PC-9 (cell line): ENCODE measurements around the gene NIPAL1. TPM values are rescaled to one million over a fixed set of nuclear protein-coding genes. Genes with fewer than 3 reads are reported as not detected.
A peak's percentile ranks its signal among the peaks of the same experiment; 100 is the strongest.

Experiments
- BruUV-seq: library from RNA; stranded (reverse); fragments of 400-500 nt; replicated peaks from 2 replicates; lab custom pipeline; 2021; lab: Mats Ljungman, UMichigan
- CTCF ChIA-PET: fragments of 300-600 bp; sonication (Branson Sonifier 250); formaldehyde crosslinking; loops from one replicate; lab custom pipeline; 2022; ENCODE audit warnings: antibody characterized with exemption; lab: Charles Lee
- POLR2A ChIA-PET: fragments of 300-600 bp; sonication (Branson Sonifier 250); formaldehyde crosslinking; loops from one replicate; lab custom pipeline; 2022; ENCODE audit warnings: antibody characterized with exemption; ENCODE audit not compliant: unreplicated experiment; lab: Charles Lee
- DNase-seq, 2 experiments: peaks; one replicate each; pipeline versions ENCODE4 v3.0.0 to v3.0.0-alpha.2; 2015 to 2022; ENCODE audit warnings: mixed read lengths in 1 of 2
- H2AFZ ChIP-seq: fragments of 200-600 bp; sonication (generic); 2 replicates; pipeline ENCODE4 v1.8.1; 2017; ENCODE audit warnings: antibody characterized with exemption
- H3F3A ChIP-seq: fragments of 200-600 bp; sonication (generic); 2 replicates; pipeline ENCODE4 v1.8.1; 2017; ENCODE audit warnings: antibody characterized with exemption, mild to moderate bottlenecking, low read depth; ENCODE audit not compliant: insufficient read depth
- H3K27ac ChIP-seq: fragments of 200-600 bp; sonication (generic); 2 replicates; pipeline ENCODE4 v1.6.1; 2016; ENCODE audit warnings: mixed run types
- H3K27me3 ChIP-seq: fragments of 200-600 bp; sonication (generic); 2 replicates; pipeline ENCODE4 v1.6.1; 2016; ENCODE audit warnings: low read depth, mixed run types; ENCODE audit not compliant: insufficient read depth
- H3K36me3 ChIP-seq: fragments of 200-600 bp; sonication (generic); 2 replicates; pipeline ENCODE4 v1.6.1; 2016; ENCODE audit warnings: low read depth, mixed run types
- H3K4me1 ChIP-seq: fragments of 200-600 bp; sonication (generic); replicated peaks from 2 replicates; pipeline ENCODE4 v1.6.1; 2016; ENCODE audit warnings: mixed run types; ENCODE audit not compliant: insufficient read depth
- H3K4me2 ChIP-seq: fragments of 200-600 bp; sonication (generic); 2 replicates; pipeline ENCODE4 v1.6.1; 2017; ENCODE audit warnings: mixed run types
- H3K4me3 ChIP-seq: fragments of 200-600 bp; sonication (generic); 2 replicates; pipeline ENCODE4 v1.6.1; 2016; ENCODE audit warnings: mixed run types
- H3K79me2 ChIP-seq: fragments of 200-600 bp; sonication (generic); 2 replicates; pipeline ENCODE4 v1.6.1; 2017; ENCODE audit warnings: low read depth, mixed run types
- H3K9me2 ChIP-seq: fragments of 200-600 bp; sonication (generic); 2 replicates; pipeline ENCODE4 v1.8.1; 2017; ENCODE audit warnings: mild to moderate bottlenecking; ENCODE audit not compliant: insufficient read depth
- H3K9me3 ChIP-seq: fragments of 200-600 bp; sonication (generic); 2 replicates; pipeline ENCODE4 v1.8.1; 2016; ENCODE audit warnings: low read depth; ENCODE audit not compliant: insufficient read depth
- H4K20me1 ChIP-seq: fragments of 200-600 bp; sonication (generic); 2 replicates; pipeline ENCODE4 v1.8.1; 2017; ENCODE audit not compliant: insufficient read depth
- EZH2 ChIP-seq: fragments of 200-600 bp; sonication (generic); IDR thresholded peaks from 2 replicates; pipeline ENCODE4 v1.8.0; 2017; ENCODE audit warnings: antibody characterized with exemption, low read depth
- intact Hi-C: fragments of 100-400 bp; cut with micrococcal nuclease; formaldehyde crosslinking; loops from one replicate; pipeline ENCODE4 v1.10.0; 2022; ENCODE audit not compliant: unreplicated experiment
- total RNA-seq: library from RNA; stranded (reverse); gene quantifications from 2 replicates; pipeline ENCODE4 v1.2.3, GENCODE V29; 2021
- TF ChIP-seq, protein P1 (sequence below): fragments of 200-600 bp; sonication (generic); conservative IDR thresholded peaks from 2 replicates; pipeline ENCODE4 v1.6.1; 2017; ENCODE audit warnings: mixed run types, antibody characterized with exemption, mild to moderate bottlenecking, moderate library complexity

NIPAL1 gene
- total RNA-seq, 1 experiment from 2014 or later = 8.2 TPM

DNA sequence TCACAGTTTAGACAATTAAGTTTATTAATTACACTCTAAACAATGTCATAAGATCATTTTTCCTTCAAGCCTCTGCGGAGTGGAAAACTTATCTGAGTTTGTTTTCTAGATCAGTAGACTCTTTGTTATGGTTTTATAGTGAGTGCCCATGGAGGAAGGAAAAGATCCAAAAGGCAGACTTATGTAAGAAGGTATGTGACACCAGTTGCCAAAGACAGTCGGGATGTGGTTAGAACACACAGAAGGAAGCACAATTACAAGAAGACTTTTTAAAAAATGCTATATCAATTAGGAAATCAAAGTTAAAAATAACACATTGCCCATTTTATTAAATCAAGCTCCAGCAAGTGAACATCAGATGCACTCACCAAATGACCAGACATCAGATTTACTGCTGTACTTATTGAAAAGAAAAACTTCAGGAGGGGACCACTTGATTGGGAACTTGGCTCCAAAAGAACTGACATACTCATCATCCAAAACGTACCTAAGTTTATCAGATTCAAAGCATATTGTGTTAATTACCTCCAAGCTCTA is 57.1 kb downstream of the NIPAL1 start:
- H3K4me1 ChIP-seq = peaks cover 33% of the 10 kb centered on the region
- no peak for TF ChIP-seq EZH2
- TF ChIP-seq, protein P1, sequence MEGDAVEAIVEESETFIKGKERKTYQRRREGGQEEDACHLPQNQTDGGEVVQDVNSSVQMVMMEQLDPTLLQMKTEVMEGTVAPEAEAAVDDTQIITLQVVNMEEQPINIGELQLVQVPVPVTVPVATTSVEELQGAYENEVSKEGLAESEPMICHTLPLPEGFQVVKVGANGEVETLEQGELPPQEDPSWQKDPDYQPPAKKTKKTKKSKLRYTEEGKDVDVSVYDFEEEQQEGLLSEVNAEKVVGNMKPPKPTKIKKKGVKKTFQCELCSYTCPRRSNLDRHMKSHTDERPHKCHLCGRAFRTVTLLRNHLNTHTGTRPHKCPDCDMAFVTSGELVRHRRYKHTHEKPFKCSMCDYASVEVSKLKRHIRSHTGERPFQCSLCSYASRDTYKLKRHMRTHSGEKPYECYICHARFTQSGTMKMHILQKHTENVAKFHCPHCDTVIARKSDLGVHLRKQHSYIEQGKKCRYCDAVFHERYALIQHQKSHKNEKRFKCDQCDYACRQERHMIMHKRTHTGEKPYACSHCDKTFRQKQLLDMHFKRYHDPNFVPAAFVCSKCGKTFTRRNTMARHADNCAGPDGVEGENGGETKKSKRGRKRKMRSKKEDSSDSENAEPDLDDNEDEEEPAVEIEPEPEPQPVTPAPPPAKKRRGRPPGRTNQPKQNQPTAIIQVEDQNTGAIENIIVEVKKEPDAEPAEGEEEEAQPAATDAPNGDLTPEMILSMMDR = no peak
- H3K4me2 ChIP-seq = no peak overlapping the region
- peaks cover 7% of the 10 kb centered on the region for H3F3A ChIP-seq
- no peak overlapping the region for H3K27ac ChIP-seq
- no peaks in the 10 kb centered on the region for H3K79me2 ChIP-seq
- BruUV-seq = no TSS peak
- peaks cover 4% of the 10 kb centered on the region; the same call in 1 of the 2 replicates for H3K9me3 ChIP-seq
- no peaks in the 10 kb centered on the region for H3K9me2 ChIP-seq
- POLR2A ChIA-PET = no interaction called here
- H3K4me3 ChIP-seq = no peak overlapping the region
- intact Hi-C loops = no loop called here
- CTCF ChIA-PET = interaction anchor here (0.6 to 0.7 kb wide), 2 partner anchors 26 to 32 kb away, joined by 4 to 7 read pairs; no protein-coding TSS in a partner anchor
- peaks cover 1% of the 10 kb centered on the region; the same call in 1 of the 2 replicates for H3K36me3 ChIP-seq
- H2AFZ ChIP-seq = no peak overlapping the region
- H4K20me1 ChIP-seq = no peaks in the 10 kb centered on the region
- DNase-seq = no peak
- no peaks in the 10 kb centered on the region for H3K27me3 ChIP-seq

DNA sequence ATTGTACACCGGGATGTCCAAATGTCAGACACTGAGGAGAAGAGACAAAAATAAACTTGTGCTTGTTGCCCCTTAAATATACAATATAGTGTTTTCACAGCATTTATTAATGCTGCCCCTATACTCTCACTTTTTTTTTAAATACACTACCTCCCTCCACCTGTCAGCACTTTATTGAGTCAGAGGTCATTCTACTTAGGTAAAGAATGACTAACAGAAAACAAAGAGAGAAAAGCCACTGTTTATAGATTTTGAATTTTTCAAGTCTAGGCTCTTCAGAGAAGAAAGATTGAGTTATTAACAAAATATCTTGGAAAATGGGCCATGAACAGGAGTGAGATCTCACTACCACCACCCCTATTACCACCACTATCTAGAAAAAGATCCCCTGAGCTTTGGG is 58.1 kb downstream of the NIPAL1 start:
- peak overlapping the region; percentile 69 for H3K4me2 ChIP-seq
- H4K20me1 ChIP-seq = no peaks in the 10 kb centered on the region
- no peaks in the 10 kb centered on the region for H3K27me3 ChIP-seq
- TF ChIP-seq, protein P1 = no peak
- no peak for TF ChIP-seq EZH2
- peaks cover 8% of the 10 kb centered on the region; the same call in 1 of the 2 replicates for H3K9me3 ChIP-seq
- peak overlapping the region; percentile 46; the same call in 1 of the 2 replicates for H3K27ac ChIP-seq
- ChIA-PET CTCF (interaction anchor here (0.7 kb wide), 1 partner anchor 177 kb away, joined by 3 read pairs; no protein-coding TSS in a partner anchor), POLR2A (no interaction called here)
- H3F3A ChIP-seq = peaks cover 17% of the 10 kb centered on the region
- BruUV-seq = no TSS peak
- H3K79me2 ChIP-seq = no peaks in the 10 kb centered on the region
- H3K4me3 ChIP-seq = no peak overlapping the region
- H3K9me2 ChIP-seq = no peaks in the 10 kb centered on the region
- peaks cover 4% of the 10 kb centered on the region; the same call in 1 of the 2 replicates for H3K36me3 ChIP-seq
- intact Hi-C loops = no loop called here
- H2AFZ ChIP-seq = no peak overlapping the region
- DNase-seq = peak in 1 of 2 experiments; percentile 54
- peaks cover 43% of the 10 kb centered on the region for H3K4me1 ChIP-seq

DNA sequence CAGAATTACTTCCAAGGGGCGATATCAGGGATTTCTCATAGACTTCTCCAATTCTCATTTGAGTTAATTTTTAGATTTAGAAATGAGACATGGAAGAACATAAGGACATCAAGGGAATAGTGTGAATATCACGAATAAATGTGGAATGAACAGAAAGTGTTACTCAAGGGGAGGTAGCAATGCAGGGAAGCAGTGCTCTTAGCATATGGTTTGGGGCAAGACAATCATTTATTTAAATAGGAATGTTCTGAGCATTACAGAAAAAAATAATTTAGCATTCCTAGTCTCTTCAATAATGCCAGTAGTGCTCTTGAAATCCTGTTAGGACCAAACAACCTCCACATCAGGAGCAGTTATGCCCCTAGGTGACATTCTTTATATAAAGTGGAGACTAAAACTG is 61.9 kb downstream of the NIPAL1 start:
- no peaks in the 10 kb centered on the region for H3K9me2 ChIP-seq
- no peaks in the 10 kb centered on the region for H3K79me2 ChIP-seq
- H2AFZ ChIP-seq = peak overlapping the region; percentile 56; the same call in 1 of the 2 replicates
- peaks cover 32% of the 10 kb centered on the region for H3F3A ChIP-seq
- no peaks in the 10 kb centered on the region for H3K27me3 ChIP-seq
- ChIA-PET POLR2A (no interaction called here), CTCF (no interaction called here)
- peak overlapping the region; percentile 43; the same call in 1 of the 2 replicates for H3K4me3 ChIP-seq
- intact Hi-C loops = no loop called here
- H3K9me3 ChIP-seq = peaks cover 21% of the 10 kb centered on the region
- H3K36me3 ChIP-seq = peaks cover 9% of the 10 kb centered on the region
- TF ChIP-seq, protein P1 = no peak
- no peak for TF ChIP-seq EZH2
- peak overlapping the region; percentile 86 for H3K27ac ChIP-seq
- H4K20me1 ChIP-seq = no peaks in the 10 kb centered on the region
- peaks cover 73% of the 10 kb centered on the region for H3K4me1 ChIP-seq
- no TSS peak for BruUV-seq
- DNase-seq = no peak
- peak overlapping the region; percentile 73 for H3K4me2 ChIP-seq
